Activated naive CD4-positive, alpha-beta T cell treated with anti-CD3 and anti-CD28 coated beads, Interleukin-2, amount 50 U/mL, for 24 hours (primary cell): ENCODE results near the gene TRPM3.

Experiments used
- H3K27ac Mint-ChIP-seq: one replicate; pipeline ENCODE4 v1.8.0; 2021; ENCODE audit warnings: mild to moderate bottlenecking, mixed read lengths
- H3K27me3 Mint-ChIP-seq: one replicate; pipeline ENCODE4 v1.8.0; 2021; ENCODE audit warnings: mixed read lengths
- H3K36me3 Mint-ChIP-seq: one replicate; pipeline ENCODE4 v1.8.0; 2021; ENCODE audit warnings: mixed read lengths
- H3K4me1 Mint-ChIP-seq: one replicate; pipeline ENCODE4 v1.8.0; 2021; ENCODE audit warnings: mixed read lengths
- H3K4me3 Mint-ChIP-seq: one replicate; pipeline ENCODE4 v1.8.0; 2021; ENCODE audit warnings: mild to moderate bottlenecking, mixed read lengths
- H3K9me3 Mint-ChIP-seq: one replicate; pipeline ENCODE4 v1.8.0; 2021; ENCODE audit warnings: mixed read lengths

Gene TRPM3

DNA sequence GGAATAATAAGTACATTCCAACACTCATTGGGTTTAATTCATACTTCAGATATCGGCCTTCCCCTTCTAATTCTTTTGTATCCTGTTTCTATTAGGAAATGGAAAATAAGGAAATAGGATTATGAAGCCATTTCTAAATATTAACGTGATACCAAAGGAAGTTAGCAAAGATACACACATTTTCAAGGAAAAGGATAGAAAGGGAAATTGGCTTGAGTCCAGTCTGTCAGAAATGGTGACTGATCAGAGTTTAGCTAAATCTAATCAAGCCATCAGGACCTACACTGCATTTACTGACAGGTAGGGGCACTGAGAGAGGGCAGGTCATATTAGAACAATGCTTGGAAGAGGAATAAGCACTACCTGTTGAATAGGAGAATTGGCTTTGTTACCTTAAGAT is 3.1 kb downstream of the TRPM3 start:
- peaks cover 8% of the 10 kb centered on the region for H3K27me3 Mint-ChIP-seq
- H3K36me3 Mint-ChIP-seq, result no peaks in the 10 kb centered on the region
- H3K4me1 Mint-ChIP-seq, result no peaks in the 10 kb centered on the region
- no peaks in the 10 kb centered on the region for H3K9me3 Mint-ChIP-seq
- H3K4me3 Mint-ChIP-seq, result no peak overlapping the region
- no peak overlapping the region for H3K27ac Mint-ChIP-seq

DNA sequence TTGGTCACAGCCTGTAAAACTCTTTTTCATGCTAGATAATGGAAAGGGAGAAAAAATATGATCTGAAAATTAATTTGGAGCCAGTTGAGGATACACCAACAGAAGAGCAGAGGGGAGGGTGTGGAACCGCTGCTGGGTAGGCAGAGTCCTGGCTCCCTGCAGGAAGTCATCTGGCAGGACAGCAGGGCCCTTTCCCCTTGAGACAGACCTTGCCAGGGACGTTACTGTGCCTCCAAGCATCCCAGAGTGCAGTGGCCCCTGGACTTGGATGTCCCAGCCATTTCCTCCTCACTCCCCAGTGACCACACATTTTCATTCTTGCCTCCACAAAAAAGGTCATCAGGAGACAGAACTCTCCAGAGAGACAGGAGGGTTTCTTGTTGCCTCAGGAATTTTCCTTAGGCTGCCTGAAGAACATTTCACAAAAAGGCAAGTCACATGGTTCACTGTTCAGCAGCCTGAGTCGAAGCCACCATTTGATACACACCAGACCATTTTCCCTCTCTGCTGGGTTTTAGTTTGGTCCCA is 5.9 kb downstream of the TRPM3 start:
- H3K4me1 Mint-ChIP-seq, result no peaks in the 10 kb centered on the region
- no peaks in the 10 kb centered on the region for H3K36me3 Mint-ChIP-seq
- H3K9me3 Mint-ChIP-seq, result no peaks in the 10 kb centered on the region
- H3K27ac Mint-ChIP-seq, result no peak overlapping the region
- no peak overlapping the region for H3K4me3 Mint-ChIP-seq
- peaks cover 5% of the 10 kb centered on the region for H3K27me3 Mint-ChIP-seq

DNA sequence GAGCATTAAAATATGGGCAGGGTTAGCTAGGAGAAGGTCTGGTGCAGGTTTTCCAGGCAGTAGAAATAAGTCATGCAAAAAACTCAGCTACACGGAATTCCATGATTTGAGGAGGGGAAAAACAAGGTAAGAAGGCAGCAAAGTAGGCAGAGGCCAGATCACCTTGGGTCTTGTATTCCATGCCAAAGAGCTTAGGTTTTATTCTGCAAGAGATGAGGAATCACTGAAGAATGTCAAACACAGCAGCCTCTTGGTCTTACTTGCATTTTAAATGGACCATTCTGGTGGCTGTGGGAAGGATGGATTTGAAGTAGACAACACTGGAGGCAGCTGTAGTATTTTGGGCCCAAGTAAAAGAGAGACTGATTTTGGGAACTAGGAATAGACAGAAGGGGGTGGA is 8.6 kb downstream of the TRPM3 start:
- H3K4me1 Mint-ChIP-seq, result no peaks in the 10 kb centered on the region
- H3K9me3 Mint-ChIP-seq, result no peaks in the 10 kb centered on the region
- no peak overlapping the region for H3K27ac Mint-ChIP-seq
- H3K4me3 Mint-ChIP-seq, result no peak overlapping the region
- peaks cover 5% of the 10 kb centered on the region for H3K27me3 Mint-ChIP-seq
- no peaks in the 10 kb centered on the region for H3K36me3 Mint-ChIP-seq

DNA sequence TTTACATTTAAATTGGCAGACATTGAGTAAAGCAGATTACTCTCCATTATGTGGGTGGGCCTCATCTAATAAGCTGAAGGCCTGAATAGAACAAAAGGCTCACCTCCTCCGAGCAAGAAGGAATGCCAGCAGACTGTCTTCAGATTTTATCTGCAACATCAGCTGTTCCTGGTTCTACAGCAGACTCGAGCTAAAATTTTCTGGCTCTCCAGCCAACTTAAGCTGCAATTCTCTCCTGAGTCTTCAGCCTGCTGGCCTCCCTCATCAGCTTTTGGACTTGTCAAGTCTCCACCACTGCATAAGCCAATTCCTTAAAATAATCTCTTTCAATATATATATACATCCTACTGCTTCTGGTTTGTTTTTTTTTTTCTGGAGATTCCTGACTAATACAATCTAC is 12.5 kb downstream of the TRPM3 start:
- H3K4me1 Mint-ChIP-seq, result no peaks in the 10 kb centered on the region
- H3K36me3 Mint-ChIP-seq, result no peaks in the 10 kb centered on the region
- no peak overlapping the region for H3K4me3 Mint-ChIP-seq
- no peak overlapping the region for H3K27ac Mint-ChIP-seq
- H3K27me3 Mint-ChIP-seq, result peaks cover 4% of the 10 kb centered on the region
- H3K9me3 Mint-ChIP-seq, result no peaks in the 10 kb centered on the region

DNA sequence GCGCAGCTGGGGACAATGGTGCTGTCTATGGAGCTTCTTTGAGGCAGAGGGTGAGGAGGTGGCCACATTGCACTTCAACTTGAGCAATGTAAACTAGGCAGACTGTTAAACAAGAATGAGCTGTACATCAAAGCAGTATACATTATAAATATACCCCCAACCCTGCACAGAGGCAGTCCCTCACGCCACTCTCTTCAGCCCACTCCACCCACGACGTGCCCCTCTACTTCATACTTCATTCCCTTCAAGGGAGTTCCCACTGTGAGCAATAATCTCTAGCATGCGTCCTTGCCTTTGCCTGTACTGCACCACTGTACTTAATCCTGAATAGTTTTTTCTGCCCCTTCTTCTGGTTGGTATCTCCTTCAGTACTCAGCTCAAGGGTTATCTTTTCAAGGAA is 14.4 kb downstream of the TRPM3 start:
- Mint-ChIP-seq H3K9me3 (no peaks in the 10 kb centered on the region), H3K4me1 (no peaks in the 10 kb centered on the region), H3K4me3 (no peak overlapping the region), H3K27ac (no peak overlapping the region), H3K36me3 (no peaks in the 10 kb centered on the region), H3K27me3 (peaks cover 4% of the 10 kb centered on the region)

DNA sequence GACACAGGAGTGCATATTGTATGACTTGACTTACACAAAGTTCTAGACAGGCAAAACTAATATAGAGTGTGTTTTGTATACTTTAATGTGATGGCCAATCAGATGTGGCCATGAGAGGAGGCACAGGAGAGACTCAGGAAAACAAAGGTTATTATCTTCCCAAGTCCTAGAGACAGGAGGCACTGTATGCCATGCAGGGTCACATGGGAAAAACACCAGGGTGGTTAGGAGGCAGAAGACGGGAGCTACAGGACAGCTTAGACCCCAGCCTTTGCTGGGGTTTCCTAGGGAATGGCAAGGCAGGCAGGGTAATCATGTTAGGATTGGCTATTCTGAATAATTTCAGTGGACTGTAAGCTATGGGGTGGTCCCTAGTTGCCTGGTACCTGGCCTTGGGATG is 16.2 kb downstream of the TRPM3 start:
- H3K9me3 Mint-ChIP-seq, result peaks cover 5% of the 10 kb centered on the region
- peaks cover 1% of the 10 kb centered on the region for H3K27me3 Mint-ChIP-seq
- no peak overlapping the region for H3K27ac Mint-ChIP-seq
- H3K36me3 Mint-ChIP-seq, result no peaks in the 10 kb centered on the region
- H3K4me3 Mint-ChIP-seq, result no peak overlapping the region
- no peaks in the 10 kb centered on the region for H3K4me1 Mint-ChIP-seq

DNA sequence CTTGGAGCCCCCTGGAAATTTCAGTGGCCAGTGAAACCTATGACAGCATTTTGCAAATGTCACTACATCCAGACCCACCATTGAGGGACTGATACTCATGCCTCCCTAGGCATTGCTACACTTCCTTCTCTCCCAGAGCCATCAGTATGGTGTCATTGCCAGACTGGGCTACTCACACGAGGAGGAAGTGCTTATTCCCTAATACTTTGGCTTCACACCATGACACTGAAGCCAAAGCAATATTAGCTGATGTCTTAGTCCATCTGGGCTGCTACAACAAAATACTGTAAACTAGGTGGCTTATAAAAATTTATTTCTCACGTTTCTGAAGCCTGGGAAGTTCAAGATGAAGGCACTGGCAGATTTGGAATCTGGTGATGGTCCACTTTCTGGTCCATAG is 22.6 kb downstream of the TRPM3 start:
- Mint-ChIP-seq H3K36me3 (no peaks in the 10 kb centered on the region), H3K27ac (no peak overlapping the region), H3K9me3 (peaks cover 5% of the 10 kb centered on the region), H3K4me1 (no peaks in the 10 kb centered on the region), H3K27me3 (peaks cover 4% of the 10 kb centered on the region), H3K4me3 (no peak overlapping the region)

DNA sequence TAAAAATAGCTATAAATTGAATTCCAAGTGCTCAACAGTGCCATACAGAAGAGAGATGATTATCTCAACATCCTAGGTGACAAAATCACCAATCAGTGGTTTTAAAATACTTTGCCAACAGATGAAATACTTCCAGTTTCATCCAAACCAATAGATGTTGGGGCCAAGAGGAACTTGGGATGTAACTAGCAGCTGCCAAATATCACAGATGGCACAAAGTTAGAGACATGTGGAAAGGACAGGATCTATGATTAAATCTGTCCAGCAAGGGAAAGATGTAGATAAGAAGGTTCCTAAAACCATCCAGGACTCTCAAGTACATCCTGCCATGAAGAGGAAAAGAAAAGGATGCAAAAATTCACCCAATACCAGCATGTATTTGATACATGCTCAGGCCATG is 23.8 kb downstream of the TRPM3 start:
- Mint-ChIP-seq H3K9me3 (peaks cover 8% of the 10 kb centered on the region), H3K36me3 (no peaks in the 10 kb centered on the region), H3K4me1 (no peaks in the 10 kb centered on the region), H3K4me3 (no peak overlapping the region), H3K27ac (peak overlapping the region; percentile 4), H3K27me3 (peaks cover 5% of the 10 kb centered on the region)

DNA sequence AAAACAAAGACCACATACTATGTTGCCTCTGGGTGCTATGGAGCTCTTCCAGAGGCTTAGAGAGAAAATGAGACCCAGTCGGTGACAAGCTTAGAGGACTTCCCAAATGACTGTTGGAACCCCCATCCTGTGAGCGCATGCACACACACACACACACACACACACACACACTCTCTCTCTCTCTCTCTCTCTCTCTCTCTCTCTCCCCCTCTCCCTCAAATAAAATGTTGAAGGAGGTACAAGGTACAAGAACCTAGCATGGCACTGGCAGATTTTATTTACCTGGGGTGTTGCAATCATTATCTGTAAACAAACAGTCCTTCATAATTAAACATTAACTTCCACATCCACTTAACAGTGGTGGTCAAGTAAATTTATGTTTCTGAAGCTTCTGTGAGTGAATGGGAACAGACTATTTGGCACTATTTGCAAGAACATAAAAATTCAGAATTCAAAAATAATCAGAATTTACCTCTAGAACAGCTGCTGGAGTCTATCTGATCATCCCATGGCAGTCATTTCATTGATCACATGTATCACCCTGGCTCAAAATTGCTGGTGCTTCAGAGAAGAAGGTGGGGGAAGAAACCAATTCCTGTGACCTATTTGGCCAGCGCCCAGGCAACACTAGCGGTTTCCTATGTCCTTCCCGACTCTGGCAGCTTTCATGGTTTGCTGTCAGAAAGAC is 24.9 kb downstream of the TRPM3 start:
- Mint-ChIP-seq H3K4me3 (no peak overlapping the region), H3K27me3 (peaks cover 5% of the 10 kb centered on the region), H3K4me1 (no peaks in the 10 kb centered on the region), H3K27ac (no peak overlapping the region), H3K36me3 (no peaks in the 10 kb centered on the region), H3K9me3 (peaks cover 10% of the 10 kb centered on the region)

DNA sequence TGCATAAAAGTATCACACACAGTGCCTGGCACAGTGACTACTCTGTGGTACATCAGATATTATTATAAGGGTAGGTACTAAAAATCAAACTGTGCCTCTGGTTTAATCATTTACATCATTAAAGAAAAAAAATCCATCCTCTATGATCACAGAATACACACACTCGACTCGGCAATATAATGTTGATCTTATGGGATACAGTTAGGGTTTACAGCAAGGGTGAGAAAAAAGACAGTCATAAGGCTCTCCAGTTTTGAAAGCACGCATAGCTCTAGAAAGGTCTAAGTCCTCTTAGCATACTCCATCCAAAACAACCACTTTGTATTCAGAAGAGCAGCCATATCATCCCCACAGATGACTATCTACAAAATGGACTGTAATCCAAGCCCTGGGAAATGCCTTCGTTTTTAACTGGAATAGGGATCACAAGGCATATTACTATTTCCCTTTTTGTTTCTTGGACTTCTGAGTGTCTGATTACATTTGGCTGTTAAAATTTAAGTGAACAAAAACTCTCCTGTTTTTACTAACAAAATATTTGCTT is 26.6 kb downstream of the TRPM3 start:
- Mint-ChIP-seq H3K27me3 (peaks cover 5% of the 10 kb centered on the region), H3K36me3 (no peaks in the 10 kb centered on the region), H3K27ac (no peak overlapping the region), H3K9me3 (peaks cover 5% of the 10 kb centered on the region), H3K4me1 (no peaks in the 10 kb centered on the region), H3K4me3 (no peak overlapping the region)

DNA sequence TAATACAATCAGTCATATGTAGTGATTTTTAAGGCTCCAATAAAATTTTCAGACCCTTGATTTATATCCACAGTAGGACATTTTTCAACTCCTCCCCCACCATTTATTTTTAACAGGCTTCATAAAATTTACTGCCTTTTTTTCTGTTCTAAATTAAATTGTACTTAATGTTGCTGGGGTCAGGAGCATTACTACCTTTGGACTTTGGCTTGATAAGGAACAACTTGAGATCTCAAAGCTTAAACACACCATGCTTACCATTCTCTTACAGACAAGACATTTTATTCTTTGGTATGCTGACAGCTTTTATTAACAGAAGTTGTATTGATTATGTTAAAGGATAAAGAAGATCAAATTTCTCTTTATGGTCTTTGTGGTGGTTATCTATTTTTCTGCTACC is 30.5 kb downstream of the TRPM3 start:
- Mint-ChIP-seq H3K27me3 (peaks cover 1% of the 10 kb centered on the region), H3K4me1 (no peaks in the 10 kb centered on the region), H3K4me3 (no peak overlapping the region), H3K9me3 (peaks cover 5% of the 10 kb centered on the region), H3K27ac (no peak overlapping the region), H3K36me3 (no peaks in the 10 kb centered on the region)

DNA sequence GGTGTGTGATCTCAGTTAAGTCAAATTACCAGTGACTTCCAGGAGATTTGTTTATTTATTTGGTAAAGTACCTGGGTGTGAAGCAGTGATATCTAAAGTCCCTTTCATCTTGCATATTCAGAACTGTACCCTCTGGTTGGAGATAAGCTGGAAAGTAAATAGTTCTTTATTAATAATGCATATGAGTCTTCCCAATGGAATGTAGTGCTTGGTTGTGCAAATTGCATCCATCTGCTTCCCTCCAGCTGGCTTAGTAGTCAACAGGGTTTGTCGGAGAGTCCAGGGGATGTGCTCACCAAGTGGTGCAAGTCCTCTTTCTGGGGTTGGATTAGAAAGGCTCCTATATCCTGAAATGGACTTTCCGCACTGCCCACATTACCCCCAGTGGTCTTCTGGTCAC is 42.0 kb downstream of the TRPM3 start:
- no peaks in the 10 kb centered on the region for H3K36me3 Mint-ChIP-seq
- no peaks in the 10 kb centered on the region for H3K4me1 Mint-ChIP-seq
- no peaks in the 10 kb centered on the region for H3K9me3 Mint-ChIP-seq
- H3K27ac Mint-ChIP-seq, result no peak overlapping the region
- H3K4me3 Mint-ChIP-seq, result no peak overlapping the region
- peaks cover 1% of the 10 kb centered on the region for H3K27me3 Mint-ChIP-seq

DNA sequence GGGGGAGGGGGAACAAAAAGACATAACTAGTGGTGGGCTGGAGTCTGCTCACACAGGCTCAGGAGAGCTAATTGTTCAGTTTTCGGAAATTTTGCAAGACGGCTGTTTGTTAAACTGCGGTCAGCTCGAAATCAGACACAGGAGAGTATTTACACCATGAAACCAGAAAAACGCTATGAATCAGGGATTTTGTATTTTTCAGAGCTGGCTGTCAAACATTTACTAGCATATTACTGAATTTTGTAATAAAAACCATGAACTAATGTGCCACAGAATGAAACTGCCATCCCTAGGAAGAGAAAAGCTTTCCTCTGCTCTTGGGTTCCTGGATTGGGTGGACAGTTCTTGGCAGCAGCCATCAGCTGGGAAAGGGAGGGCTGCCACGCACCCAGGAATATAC is 45.3 kb downstream of the TRPM3 start:
- H3K27me3 Mint-ChIP-seq, result peaks cover 2% of the 10 kb centered on the region
- no peaks in the 10 kb centered on the region for H3K36me3 Mint-ChIP-seq
- no peak overlapping the region for H3K27ac Mint-ChIP-seq
- no peaks in the 10 kb centered on the region for H3K9me3 Mint-ChIP-seq
- no peak overlapping the region for H3K4me3 Mint-ChIP-seq
- H3K4me1 Mint-ChIP-seq, result no peaks in the 10 kb centered on the region

DNA sequence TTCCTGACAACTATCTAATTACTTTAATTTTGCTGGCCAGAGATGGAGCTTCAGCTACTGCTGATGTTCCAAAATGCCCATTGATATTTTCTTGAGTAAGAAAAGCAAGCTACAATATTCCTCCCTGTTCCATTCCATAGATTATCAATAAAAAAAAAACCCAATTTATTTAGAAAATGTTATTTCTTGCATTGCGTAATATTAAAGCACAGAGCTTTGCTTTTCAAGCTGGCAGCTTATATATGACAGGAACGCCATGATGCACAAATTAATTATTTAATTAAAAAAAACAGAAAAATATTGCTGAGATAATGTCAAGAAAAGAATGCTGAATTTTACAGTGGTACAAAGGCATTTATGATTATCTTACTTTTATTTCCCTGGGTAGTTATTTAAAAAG is 47.9 kb downstream of the TRPM3 start:
- Mint-ChIP-seq H3K4me1 (no peaks in the 10 kb centered on the region), H3K36me3 (no peaks in the 10 kb centered on the region), H3K9me3 (no peaks in the 10 kb centered on the region), H3K27me3 (peaks cover 2% of the 10 kb centered on the region), H3K4me3 (no peak overlapping the region), H3K27ac (no peak overlapping the region)

DNA sequence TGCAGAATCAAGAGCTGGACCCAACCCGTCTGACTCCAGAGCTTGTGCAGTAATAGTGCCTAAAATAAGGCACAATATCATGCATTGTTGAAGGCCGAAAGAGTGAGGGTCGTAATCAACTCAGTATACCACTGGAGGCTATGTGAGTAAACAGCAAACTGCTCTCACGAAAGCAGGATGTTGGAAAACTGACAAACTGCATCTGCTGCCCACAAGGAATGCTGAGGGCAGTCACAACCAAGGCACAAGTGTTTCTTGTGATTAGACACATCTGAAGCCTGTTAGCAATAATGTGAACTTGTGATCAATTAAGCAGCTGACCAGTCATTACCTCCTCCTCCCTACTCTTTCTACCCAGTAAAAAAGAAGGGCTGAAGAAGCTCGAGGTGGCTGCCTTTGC is 48.8 kb downstream of the TRPM3 start:
- Mint-ChIP-seq H3K4me3 (no peak overlapping the region), H3K36me3 (no peaks in the 10 kb centered on the region), H3K27ac (no peak overlapping the region), H3K27me3 (peaks cover 2% of the 10 kb centered on the region), H3K4me1 (no peaks in the 10 kb centered on the region), H3K9me3 (peaks cover 4% of the 10 kb centered on the region)

DNA sequence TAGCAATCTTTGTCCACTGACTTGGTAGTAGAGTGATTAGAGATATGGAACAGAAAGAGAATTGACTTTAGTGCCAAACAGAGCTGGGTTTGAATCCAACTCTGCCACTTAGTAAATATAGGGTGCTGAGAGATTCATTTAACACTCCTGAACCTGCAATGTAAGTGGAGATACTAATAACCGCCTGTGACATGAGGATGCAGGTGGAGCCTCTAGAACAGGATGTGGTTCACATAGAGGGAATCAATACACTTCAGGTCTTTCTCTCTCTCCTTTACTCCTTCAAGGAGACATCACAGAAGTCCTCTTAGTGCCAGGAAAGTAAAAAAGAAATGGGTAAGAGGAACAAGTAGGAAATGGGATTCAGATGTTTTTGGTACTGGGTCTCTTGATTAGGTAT is 49.8 kb downstream of the TRPM3 start:
- H3K27ac Mint-ChIP-seq, result no peak overlapping the region
- H3K27me3 Mint-ChIP-seq, result peaks cover 2% of the 10 kb centered on the region
- no peaks in the 10 kb centered on the region for H3K36me3 Mint-ChIP-seq
- no peaks in the 10 kb centered on the region for H3K4me1 Mint-ChIP-seq
- H3K4me3 Mint-ChIP-seq, result no peak overlapping the region
- H3K9me3 Mint-ChIP-seq, result peaks cover 4% of the 10 kb centered on the region

DNA sequence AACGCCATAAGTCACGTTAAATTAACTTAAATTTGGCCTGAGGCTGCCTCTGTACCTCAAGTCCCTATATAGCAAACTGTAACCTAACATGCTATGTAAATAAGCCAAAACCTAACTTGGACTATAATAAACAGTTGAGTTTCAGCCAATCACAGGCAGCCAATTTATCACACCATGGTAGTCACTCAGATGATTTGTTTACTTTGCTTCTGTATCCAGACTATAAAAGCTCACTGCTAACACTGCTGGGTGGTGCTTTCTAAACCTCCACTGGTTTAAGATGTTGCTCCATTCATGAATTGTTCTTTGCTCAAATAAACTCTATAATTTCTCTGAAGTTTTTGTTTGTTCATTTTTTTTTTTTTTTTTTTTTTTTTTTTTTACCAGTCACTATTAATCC is 62.8 kb downstream of the TRPM3 start:
- H3K4me1 Mint-ChIP-seq, result no peaks in the 10 kb centered on the region
- no peaks in the 10 kb centered on the region for H3K36me3 Mint-ChIP-seq
- no peak overlapping the region for H3K27ac Mint-ChIP-seq
- no peaks in the 10 kb centered on the region for H3K9me3 Mint-ChIP-seq
- no peak overlapping the region for H3K4me3 Mint-ChIP-seq
- H3K27me3 Mint-ChIP-seq, result peaks cover 3% of the 10 kb centered on the region
